Renal cortex interstitium (tissue), 11 donors: ENCODE data around the gene OS9. TPM values are rescaled to one million over a fixed set of nuclear protein-coding genes. Genes with fewer than 3 reads are reported as not detected.
"Not testable (repeated sequence)": the region's sequence is repeated elsewhere in the genome, so short reads cannot be mapped to it uniquely, and the experiment has no call there.

ENCODE experiments used
- DNase-seq, 11 donors: peaks; one replicate each; pipeline ENCODE4 v3.0.0-alpha.2; 2013; ENCODE audit warnings: low read depth in 9 of 11, low spot score in 4 of 11; ENCODE audit errors: extremely low read depth in 1 of 11
- polyA plus RNA-seq, 3 donors: library from polyadenylated mRNA; unstranded; fragments of 120-200 nt; gene quantifications; one replicate each; pipeline ENCODE4 v1.2.1, GENCODE V29; 2013; ENCODE audit not compliant: insufficient read length in 3 of 3

Gene OS9
- polyA plus RNA-seq, 3 donors, result 197 to 215 (median 204) TPM

- not testable (repeated sequence) for DNase-seq
Measured at GRCh38 chr12:57669691-57670090, 24.2 kb upstream of the OS9 start.

DNA sequence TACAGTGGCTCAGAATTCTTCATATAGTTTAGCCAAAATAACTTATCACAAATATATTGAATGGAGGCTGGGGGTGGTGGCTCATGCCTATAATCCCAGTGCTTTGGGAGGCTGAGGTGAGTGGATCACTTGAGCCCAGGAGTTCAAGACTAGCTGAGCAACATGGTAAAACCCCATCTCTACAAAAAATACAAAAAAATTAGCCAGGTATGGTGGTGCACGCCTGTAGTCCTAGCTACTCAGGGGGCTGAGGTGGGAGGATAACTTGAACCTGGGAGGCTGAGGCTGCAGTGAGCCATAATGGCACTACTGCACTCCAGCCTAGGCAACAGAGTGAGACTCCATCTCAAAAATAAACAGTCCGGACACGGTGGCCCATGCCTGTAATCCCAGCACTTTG, 22.1 kb upstream of the OS9 start:
- DNase-seq, result not testable (repeated sequence)

GRCh38 chr12:57672801-57673200, 21.1 kb upstream of the OS9 start:
- DNase-seq, result no peak

DNA sequence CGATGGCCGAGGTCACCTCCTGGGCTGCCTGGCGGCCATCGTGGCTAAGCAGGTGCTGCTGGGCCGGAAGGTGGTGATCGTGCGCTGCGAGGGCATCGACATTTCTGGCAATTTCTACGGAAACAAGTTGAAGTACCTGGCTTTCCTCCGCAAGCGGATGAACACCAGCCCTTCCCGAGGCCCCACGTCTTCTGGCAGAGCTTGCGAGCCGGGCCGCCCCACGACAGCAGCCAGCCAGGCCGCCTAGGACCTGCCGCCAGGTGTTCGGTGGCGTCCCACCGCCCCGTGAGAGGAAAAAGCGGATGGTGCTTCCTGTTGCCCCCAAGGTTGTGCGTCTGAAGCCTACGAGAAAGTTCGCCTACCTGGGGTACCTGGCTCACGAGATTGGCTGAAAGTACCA, 19.2 kb upstream of the OS9 start:
- DNase-seq, result no peak

DNA sequence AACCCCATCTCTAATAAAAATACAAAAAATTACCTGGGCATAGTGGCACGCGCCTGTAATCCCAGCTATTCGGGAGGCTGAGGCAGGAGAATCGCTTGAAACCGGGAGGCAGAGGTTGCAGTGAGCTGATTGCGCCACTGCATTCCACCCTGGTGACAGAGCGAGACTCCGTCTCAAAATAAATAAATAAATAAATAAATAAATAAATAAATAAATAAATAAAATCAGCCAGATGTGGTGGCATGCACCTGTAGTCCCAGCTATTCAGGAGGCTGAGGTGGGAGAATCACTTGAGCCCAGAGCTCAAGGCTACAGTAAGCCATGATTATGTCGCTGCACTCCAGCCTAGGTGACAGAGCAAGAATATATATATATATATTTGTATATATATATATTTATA, 16.0 kb upstream of the OS9 start:
- not testable (repeated sequence) for DNase-seq

DNA sequence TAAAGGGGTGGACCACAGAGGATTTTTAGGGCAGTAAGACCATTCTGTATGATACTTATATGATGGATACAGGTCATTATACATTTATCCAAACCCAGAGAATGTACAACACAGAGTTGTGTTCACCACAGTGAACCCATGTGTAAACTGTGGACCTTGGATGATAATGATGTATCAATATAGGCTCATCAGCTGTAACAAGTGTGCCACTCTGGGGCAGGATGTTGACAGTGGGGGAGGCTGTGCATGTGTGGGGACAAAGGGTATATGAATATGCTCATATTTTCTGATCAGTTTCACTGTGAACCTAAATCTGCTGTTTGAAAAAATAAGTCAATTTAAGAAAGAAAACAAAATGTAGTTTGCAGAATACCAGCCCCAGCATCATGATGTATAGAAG, 14.2 kb upstream of the OS9 start:
- DNase-seq, result no peak

GRCh38 chr12:57687862-57688261, 6.1 kb upstream of the OS9 start:
- no peak for DNase-seq

DNA sequence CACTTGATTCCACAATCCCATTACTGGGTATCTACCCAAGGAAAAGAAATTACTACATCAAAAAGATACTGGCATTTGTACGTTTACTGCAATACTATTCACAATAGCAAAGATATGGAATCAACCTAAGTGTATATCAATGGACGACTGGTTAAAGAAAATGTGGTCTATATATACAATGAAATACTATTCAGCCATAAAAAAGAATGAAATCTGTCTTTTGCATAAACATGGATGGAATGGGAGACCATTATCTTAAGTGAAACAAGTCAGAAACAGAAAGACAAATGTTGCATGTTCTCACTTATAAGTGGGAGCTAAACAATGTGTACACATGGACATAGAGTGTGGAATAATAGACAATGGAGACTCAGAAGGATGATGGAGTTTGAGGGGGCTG, 5.0 kb upstream of the OS9 start:
- no peak for DNase-seq

GRCh38 chr12:57692500-57692899, 1.4 kb upstream of the OS9 start:
- no peak for DNase-seq

- DNase-seq, result no peak
Measured at GRCh38 chr12:57693317-57693658, 644 bp upstream of the OS9 start.

- DNase-seq, result peak in 1 of 11 donors; percentile 5
Measured at GRCh38 chr12:57694459-57695019, 607 bp downstream of the OS9 start.

- no peak for DNase-seq
Measured at GRCh38 chr12:57695770-57696432, 2.0 kb downstream of the OS9 start.

DNA sequence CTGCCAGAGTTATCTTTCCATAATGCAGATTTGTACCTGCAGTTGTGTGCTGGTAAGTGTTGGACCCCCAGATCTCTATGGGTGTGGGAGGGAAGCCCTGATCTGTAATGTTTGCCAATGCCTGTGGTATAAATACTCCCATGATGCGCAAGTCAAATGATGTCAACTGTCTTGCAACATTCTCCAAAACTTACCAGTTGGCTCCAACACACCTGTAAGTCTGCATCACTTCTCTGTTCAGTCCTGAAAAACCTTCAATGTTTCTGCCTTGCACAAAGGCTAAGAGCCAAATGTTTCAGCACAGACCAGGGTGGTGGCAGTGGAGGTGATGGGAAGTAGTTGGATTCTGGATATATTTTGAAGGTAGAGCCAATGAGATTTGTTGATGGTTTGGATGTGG, 3.1 kb downstream of the OS9 start:
- no peak for DNase-seq

DNA sequence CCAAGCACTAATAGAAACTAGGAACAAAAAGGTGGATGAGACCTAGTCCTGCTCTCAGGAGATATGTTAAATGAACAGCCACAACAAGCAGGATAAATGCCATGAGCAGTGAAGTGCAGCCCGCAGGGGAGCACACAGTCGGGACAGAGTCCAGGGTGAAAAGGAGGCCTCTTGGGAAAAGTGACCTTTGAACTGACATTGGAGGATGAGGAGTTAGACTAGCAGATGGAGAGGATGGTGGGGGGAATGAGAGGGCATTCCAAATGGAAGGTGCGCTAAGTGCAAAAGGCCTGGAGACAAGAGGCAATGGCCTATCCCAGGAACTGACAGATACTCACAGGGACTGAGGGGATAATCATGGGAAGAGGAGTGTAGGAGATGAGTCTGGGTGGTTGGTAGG, 4.5 kb downstream of the OS9 start:
- DNase-seq, result no peak

GRCh38 chr12:57700317-57700716, 6.4 kb downstream of the OS9 start:
- DNase-seq, result no peak

DNA sequence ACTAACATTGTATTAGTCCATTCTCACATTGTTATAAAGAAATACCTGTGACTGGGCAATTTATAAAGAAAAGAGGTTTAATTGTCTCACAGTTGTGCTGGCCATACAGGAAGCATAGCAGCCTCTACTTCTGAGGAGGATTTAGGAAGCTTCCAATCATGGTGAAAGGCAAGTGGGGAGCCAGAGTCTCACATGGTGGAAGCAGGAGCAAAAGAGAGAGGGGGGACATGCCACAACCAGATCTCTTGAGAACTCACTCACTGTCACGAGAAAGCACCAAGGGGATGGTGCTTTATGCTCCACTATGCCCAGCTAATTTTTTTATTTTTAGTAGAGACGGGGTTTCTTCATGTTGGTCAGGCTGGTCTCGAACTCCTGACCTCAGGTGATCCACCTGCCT, 13.3 kb downstream of the OS9 start:
- DNase-seq, result no peak

DNA sequence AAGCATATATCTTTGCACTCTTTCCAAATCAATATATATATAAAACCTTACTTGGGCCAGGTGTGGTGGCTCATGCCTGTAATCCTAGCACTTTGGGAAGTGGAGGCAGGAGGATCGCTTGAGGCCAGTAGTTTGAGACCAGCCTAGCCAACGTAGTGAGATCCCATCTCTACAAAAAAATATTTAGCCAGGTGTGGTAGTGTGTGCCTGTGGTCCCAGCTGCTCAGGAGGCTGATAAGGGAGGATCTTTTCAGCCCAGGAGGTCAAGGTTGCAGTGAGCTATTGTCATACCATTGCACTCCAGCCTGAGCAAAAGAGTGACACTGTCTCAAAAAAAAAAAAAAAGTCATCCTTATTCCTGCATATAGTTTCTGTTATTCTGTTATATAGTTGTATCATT, 14.4 kb downstream of the OS9 start:
- no peak for DNase-seq

GRCh38 chr12:57712701-57713100, 18.8 kb downstream of the OS9 start:
- no peak for DNase-seq

- no peak for DNase-seq
Measured at GRCh38 chr12:57713209-57713608, 19.3 kb downstream of the OS9 start.

- not testable (repeated sequence) for DNase-seq
Measured at GRCh38 chr12:57715036-57715748, 21.3 kb downstream of the OS9 start.

GRCh38 chr12:57715786-57716185, 21.9 kb downstream of the OS9 start:
- DNase-seq, result no peak
